ENCODE measurements around the gene HEATR5A.
"Not testable (repeated sequence)": the region's sequence is repeated elsewhere in the genome, so short reads cannot be mapped to it uniquely, and the experiment has no call there.

Gene HEATR5A

DNA sequence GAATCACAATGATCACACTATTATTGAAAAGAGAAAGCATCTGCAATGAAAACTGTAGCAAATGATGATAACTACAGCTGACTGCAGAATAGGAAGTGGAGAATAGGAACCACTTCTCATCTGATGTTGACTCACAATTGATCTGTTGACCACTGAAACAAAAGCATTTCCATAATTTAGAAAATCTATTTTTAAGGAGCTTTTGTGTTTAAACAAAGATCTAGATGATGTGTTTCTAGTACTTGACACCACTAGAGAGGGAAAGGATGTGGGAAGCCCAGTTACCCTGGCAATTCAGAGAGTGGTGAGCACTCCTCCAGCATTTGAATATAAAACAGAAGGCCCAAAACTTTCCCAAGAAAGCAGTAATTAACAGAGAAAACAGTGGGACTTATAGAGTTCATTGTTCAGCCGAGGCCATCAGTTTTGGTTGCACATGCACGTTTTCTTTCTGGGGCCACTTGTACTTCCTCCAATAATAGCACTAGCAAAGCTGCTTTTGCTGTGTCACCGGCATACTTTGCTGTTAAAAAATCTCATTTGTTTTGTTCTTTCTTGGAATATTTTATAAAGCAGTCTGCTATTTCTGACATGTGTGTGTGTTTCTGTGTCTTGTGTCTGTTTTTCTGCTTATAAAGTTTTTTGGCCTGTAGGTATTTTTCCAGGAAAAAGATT lies 136.6 kb downstream of the HEATR5A start:
- DNase-seq (ENCODE audit: low read depth in 2 of 2) = no peak

DNA sequence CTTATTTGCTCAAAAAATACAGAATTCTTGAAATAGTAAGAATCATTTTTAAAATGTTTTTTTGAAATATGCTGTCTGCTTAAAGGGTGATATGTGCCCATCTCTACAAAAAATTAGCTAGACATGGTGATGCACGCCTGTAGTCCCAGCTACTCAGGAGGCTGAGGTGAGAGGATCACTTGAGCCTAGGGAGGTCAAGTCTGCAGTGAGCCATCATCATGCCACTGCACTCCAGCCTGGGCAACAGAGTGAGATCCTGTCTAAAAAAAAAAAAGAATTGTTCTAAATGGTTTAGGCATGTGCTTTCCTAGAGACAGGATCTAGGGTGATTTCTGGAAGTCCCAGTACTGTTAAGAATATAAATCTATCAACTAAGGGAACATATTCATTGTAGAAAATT lies 137.2 kb downstream of the HEATR5A start:
- no peak for DNase-seq (ENCODE audit: low read depth in 2 of 2)

DNA sequence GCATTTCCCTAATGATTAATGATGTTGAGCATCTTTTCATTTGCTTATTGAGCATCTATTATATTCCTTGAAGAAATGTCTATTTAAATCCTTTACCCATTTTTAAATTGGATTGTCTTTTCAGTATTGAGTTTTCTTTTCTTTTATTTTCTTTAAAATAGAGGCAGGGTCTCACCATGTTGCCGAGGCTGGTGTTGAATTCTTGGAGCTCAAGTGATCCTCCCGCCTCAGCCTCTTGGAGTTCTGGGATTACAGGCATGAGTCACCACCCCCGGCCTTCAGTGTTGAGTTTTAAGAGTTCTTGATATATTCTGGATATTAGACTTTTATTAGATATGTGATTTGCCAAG lies 139.5 kb downstream of the HEATR5A start:
- no peak for DNase-seq (ENCODE audit: low read depth in 2 of 2)

DNA sequence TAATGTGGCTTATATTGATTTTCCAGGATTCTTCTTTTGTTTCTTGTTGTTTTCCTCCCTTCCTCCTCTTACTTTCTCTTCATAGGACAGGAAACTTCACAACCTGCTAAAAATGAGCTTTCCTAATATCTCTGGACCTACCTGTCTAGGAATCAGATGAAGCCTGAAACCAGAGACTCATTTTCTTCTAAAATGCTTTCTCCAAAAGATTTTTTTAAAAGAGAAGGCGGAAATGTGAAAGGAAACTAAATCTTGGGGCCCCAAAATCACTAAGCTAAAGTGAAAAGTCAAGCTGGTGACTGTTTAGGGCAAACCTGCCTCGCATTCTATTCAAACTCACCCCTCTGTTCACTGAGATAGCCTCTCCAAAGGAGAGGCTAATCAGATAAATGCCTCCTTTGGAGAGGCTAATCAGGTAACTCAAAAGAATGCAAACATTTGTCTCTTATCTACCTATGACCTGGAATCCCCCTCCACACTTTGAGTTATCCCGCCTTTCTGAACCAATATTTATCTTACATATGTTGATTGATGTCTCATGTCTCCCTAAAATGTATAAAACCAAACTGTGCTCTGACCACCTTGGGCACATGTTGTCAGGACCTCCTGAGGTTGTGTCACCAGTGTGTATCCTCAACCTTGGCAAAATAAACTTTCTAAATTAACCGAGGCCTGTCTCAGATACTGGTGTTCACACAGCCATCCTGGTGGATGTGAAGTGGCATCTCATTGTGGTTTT lies 140.0 kb downstream of the HEATR5A start:
- no peak for DNase-seq (ENCODE audit: low read depth in 2 of 2)

DNA sequence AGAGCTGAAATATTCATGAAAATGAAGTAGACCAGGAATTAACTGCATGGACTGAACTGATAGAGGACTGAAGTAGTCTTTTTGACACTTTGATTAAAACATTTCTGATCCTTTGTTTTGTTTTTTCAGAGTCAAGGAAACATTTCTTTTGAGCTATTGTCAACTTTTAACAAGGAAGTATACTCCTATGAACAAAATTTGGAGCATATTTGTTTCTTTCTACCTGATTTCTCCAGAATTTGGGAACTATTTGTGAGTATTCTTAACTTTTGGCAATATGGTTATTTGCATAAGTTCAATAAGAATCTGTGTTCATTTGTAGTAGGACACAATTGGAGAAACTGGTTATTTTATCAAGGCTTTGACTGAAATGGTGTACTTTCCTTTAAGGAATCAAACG lies 141.5 kb downstream of the HEATR5A start:
- no peak for DNase-seq (ENCODE audit: low read depth in 2 of 2)

DNA sequence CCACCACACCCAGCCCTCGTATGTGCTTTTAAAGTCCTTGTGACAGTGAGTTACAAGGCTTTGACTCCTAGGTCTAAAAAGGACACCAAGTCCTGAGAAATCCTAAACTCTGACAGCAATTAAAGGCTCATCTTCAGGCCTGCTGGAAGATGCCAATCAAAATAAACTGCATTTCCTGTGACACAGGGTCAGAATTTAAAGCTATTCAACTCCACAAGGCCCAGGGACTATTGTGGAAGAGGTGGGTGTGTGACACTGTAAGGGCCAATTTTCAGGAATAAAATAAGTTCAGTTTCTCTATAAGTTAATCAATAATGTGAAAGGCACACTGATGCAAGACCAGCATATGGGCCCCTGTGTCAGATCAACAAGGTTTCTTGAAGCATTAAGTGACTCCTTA lies 143.3 kb downstream of the HEATR5A start:
- DNase-seq (ENCODE audit: low read depth in 2 of 2) = no peak

DNA sequence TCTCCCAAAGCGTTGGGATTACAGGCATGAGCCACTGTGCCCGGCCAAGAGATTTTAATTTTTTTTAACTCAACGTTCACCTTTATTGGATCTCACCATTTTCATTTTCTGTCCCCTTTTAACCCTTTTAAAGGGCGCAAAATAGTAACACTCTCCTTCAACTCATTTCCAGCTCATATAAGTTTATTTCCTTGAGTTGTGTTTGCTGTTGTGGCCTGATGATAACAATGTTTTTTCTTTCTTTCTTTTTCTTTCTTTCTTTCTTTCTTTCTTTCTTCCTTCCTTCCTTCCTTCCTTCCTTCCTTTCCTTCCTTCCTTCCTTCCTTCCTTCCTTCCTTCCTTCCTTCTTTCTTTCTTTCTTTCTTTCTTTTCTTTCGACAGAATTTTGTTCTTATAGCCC lies 143.9 kb downstream of the HEATR5A start:
- DNase-seq (ENCODE audit: low read depth in 2 of 2) = not testable (repeated sequence)

DNA sequence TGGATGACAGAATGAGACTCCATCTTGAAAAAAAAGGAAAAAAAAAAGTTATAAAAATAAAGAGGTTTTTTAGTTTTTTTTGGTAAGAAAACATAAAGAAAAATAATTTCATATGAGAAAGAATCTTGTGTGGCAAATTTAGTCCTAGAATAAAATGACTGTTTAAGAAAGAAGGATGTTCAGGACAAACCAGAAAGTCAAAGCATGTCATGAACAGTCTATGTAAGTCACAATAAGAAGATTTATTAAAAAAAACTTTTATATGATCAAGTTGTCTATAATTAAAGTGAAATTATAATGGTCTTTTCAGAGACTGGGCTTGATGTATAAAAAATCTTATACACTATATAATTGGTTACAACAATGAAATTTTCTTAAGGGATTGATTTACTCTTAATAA lies 144.6 kb downstream of the HEATR5A start:
- DNase-seq (ENCODE audit: low read depth in 2 of 2) = no peak

DNA sequence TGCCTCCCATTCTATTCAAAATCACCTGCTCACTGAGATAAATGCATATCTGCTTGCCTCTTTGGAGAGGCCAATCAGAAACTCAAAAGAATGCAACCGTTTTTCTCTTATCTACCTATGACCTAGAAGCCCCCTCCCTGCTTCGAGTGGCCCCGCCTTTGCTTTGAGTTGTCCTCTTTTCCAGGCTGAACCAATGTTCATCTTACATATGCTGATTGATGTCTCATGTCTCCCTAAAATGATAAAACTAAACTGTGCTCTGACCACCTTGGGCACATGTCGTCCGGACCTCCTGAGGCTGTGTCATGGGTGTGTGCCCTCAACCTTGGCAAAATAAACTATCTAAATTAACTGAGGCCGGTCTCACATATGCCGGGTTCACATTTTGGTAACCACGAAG lies 148.7 kb downstream of the HEATR5A start:
- DNase-seq (ENCODE audit: low read depth in 2 of 2) = no peak

DNA sequence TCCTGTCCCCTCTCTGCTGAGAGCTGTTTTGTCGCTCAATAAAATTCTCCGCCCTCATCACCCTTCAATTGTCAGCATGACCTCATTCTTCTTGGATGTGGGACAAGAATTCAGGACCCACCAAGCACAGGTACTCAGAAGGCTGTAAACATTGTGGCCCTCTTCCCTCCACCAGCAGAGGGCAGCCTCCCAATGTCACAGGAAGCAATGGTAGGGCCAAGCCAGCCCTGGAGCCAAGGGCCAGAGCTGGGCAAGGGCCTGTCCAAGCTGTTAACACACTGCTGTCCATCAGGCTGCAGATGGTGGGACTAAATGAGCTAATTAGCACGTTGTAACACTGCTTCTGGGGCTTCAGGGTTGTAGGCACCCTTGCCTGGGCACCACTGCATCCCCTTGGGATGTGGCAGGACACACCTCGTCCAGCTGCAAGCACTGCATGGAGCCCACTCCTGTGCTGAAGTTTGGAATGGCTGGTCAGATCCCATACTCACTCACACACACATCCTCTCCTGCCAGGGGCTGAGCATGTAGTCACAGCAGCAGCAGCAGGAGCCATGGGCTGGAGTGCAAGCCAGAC lies 150.1 kb downstream of the HEATR5A start:
- no peak for DNase-seq (ENCODE audit: low read depth in 2 of 2)

DNA sequence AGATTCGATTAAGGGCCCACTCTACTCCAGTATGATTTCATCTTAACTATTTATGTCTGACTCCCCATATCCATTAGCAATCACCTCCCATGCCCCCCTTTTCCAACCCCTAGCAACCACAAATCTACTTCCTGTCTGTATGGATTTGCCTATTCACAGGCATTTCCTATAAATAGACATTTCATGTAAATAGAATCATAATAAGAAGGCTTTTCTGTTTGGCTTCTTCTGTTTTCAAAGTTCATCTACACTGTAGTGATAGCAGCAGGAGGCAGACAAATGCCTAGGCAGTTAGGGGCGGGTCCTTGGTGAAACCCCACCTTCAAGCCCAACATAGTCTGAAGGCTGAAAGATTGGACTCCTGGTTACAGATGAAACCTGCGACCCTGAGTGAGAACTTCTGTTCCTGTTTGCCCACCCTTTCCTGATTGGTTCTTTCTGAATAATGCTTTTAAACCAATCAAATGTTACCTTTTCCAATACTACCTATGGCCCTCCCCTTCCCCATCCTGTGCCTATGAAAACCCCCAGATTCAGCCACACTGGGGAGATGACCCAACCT lies 150.6 kb downstream of the HEATR5A start:
- no peak for DNase-seq (ENCODE audit: low read depth in 2 of 2)

DNA sequence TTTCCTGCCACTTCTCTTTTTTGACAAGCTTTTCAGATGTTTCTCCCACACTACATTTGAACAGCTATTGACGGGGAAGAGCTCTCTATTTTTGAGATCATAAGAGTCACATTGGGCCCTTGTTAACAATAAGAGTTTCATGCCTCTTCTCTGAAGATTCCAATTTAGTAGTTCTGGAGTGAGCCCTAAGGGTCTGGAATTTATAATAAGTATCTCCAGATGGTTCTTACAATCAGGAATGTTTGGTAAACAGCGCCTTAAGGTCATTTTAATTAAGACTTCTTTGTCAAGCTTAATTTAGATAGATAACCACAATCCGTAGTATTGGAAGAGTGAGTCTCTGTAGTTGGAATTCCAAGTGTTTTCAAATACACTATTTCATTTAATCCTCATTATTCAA lies 152.1 kb downstream of the HEATR5A start:
- DNase-seq (ENCODE audit: low read depth in 2 of 2) = no peak

DNA sequence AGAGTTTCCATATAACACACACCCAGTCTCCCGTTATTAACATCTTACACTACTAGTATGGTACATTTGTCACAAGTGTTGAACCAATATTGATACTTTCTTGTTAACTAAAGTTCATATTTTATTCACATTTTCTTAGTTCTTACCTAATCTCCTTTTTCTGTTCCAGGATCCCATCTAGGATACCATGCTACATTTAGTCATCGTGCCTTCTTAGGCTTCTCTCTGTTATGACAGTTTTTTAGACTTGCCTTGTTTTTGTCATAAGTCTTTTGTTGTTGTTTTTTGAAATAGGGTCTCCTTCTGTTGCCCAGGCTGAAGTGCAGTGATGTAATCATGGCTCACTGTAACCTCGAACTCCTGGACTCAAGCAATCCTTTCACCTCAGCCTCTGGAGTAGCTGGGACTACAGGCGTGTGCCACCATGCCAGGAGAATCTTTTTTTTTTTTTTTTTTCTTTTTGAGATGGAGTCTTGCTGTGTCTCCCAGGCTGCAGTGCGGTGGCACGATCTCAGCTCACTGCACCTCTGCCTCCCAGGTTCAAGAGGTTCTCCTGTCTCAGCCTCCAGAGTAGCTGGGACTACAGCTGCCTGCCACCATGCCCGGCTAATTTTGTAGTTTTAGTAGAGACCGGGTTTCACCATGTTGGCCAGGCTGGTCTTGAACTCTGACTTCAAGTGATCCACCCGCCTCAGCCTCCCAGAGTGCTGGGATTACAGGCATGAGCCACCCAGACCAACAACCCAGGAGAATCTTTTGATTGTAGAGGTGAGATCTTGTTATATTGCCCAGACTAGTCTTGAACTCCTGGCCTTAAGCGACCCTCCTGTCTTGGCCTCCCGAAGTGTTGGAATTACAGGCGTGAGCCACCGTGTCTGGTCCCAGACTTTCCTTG lies 153.7 kb downstream of the HEATR5A start:
- no peak for DNase-seq (ENCODE audit: low read depth in 2 of 2)

DNA sequence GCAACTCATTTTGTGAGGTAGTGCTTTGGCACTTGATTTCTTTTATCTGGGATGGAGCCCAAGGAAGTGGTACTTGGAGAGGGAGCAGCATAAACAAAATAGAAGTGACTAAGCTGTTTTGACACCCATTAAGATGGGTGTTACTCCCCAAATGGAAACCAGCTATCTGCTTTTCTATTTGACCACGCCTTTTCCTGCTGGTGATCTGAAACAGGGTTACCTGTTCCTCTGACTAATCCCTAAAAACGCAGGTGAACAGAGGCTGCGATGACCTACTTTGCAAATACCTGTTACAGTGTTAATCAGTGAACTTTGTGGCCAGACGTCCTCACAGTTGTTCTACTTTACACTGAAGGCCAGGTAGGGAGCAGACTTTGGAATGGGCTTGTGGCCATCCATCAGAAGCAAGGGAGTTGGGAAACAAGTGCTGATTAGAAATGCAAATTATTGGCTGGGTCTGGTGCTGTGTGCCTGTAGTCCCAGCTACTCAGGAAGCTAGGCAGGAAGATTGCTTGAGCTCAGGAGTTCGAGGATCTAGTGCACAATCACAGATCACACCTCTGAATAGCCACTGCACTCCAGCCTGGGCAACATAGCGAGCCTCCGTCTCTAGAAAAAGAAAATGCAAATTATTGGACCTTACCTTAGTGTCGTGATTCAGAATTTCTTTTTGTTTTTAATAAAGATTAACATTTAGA lies 154.5 kb downstream of the HEATR5A start:
- DNase-seq (ENCODE audit: low read depth in 2 of 2) = no peak

DNA sequence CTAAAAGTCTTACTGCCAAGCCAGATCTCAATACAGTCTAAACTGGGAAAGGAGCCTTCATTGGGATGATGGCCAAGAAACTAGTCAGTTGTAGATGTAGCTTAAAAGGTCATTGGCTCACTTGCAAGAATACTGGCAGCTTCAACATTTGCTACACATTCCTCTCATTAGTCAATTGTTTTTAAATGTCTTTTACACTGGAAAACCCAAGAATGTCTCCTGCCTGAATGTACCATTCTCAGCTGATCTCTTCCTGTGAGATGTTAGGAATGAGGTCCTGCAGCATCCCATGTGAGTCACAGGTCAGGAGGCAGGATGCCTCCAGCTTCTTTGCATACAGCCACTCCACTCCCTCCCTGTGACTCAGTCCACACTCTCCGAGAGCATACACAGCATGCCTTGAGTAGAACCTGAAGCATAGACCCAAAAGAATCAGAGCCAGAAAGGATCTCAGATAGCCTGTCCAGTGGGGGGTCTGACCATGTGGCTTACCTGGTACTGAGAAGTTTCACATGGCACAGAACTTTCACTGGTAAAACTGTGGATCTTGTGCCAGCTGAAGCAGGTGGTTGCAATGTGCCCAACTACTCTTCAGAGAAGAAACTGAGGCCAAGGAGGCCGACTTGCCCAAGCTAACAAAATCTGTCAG lies 156.7 kb downstream of the HEATR5A start:
- no peak for DNase-seq (ENCODE audit: low read depth in 2 of 2)

DNA sequence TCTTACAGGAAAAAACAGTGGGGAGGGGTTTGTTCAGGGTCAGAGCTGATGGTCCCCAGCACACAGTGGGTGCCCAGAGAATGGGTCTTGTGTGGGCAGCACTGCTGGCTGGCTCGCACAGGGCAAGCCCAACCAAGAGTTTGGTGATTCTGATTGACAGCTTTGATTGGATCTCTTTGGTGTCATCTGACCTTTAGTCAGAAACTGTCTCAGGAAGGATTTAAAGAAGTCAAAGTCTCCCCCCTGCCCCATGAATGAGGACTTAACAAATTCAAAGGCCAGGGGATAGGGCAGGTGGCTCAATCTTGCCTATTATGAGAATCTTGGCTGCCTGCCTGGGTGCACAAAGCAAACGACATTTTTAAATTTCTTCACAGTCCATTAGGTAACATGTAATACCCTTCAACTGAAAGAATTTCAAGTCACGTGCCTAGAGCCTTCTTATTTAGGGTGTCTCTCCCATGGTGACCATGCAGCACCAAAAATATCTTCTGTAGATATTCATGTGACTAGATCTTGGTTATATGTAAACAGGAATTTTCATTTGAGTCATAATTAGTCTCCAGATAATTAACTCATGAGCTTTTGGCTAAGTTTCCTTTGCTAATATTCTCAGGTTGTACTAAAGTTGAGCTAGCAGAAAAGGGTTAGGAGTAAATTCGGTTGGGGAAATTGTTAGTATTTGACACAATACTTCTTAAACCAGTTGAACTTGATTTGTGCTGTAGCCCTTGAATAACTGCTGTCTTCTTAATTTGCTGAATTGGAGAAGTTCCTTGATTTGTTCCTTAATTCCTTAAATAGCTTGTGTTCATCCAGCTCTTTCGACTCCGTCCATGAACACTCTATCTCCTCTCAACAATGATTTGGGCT lies 158.3 kb downstream of the HEATR5A start:
- DNase-seq (ENCODE audit: low read depth in 2 of 2) = no peak

DNA sequence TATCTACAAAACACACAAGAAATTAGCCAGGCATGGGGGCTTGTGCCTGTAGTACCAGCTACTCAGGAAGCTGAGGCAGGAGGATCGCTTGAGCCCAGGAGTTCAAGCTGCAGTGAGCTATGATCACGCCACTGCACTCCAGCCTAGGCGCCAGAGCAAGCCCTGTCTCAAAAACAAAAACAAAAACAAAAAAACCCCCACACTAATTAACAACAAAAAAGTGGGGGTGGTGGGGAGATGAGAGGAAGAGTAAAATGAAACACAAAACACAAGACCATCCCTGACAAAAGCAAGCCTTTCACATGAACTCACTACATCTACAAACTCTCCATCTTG lies 158.9 kb downstream of the HEATR5A start:
- DNase-seq (ENCODE audit: low read depth in 2 of 2) = no peak

DNA sequence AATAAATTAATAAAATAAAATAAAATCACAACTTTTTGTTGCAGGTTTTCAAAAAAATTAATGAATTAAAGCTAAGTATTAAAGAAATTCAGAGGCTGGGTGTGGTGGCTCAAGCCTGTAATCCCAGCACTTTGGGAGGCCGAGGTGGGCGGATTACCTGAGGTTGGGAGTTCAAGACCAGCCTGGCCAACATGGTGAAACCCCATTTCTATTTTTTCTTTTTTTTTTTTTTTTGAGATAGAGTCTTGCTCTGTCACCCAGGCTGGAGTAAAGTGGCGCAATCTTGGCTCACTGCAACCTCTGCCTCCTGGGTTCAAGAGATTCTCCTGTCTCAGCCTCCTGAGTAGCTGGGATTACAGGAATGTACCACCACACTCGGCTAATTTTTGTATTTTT lies 161.3 kb downstream of the HEATR5A start:
- DNase-seq (ENCODE audit: low read depth in 2 of 2) = not testable (repeated sequence)

DNA sequence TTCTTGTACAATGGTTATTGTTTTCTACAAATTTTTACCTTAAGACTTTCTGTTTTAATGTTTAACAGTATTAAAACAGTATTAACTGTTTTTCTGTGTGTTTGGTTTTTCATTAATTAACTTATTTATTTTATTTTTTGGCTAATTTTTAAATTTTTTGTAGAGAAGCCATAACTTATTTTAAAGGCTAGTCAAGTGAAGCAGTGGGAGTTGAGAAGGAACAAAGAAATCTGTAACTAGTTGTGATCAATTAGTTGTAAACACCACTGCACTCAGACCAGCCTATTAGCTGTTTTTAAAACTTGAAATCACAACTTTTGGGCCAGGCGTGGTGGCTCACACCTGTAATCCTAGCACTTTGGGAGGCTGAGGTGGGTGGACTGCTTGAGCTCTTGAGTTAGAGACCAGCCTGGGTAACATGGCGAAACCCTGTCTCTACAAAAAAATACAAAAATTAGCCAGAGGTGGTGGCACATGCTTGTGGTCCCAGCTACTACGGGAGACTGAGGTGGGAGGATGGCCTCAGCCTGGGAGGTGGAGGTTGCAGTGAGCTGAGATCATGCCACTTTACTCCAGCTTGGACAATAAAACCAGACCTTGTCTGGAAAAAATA lies 161.8 kb downstream of the HEATR5A start:
- no peak for DNase-seq (ENCODE audit: low read depth in 2 of 2)
